ENCODE measurements around the gene IRF9.

The IRF9 gene

DNA sequence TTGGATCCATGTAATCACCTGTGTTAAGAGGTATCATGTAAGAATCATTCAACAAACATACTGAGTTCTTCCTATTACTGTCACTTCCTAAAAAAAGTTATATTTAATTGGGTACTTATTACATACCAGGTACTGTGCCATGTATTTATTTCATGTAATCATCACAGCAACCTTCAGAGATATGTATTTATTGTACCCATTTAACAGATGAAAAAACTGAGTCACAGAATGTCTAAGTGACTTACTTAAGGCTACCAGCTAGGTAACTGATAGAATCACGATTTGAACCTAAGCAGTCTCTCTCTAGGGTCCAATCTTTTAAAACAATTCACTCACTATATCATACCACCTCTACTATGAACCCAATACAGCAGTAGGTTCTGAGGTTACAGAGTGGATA is 16.6 kb upstream of the IRF9 start:
- H3K4me1 Mint-ChIP-seq, result peaks cover 61% of the 10 kb centered on the region
- peaks cover 23% of the 10 kb centered on the region for H3K36me3 Mint-ChIP-seq (ENCODE audit: low read depth)
- no peak for DNase-seq
- no peak overlapping the region for H3K27ac Mint-ChIP-seq
- TF ChIP-seq, protein P1, sequence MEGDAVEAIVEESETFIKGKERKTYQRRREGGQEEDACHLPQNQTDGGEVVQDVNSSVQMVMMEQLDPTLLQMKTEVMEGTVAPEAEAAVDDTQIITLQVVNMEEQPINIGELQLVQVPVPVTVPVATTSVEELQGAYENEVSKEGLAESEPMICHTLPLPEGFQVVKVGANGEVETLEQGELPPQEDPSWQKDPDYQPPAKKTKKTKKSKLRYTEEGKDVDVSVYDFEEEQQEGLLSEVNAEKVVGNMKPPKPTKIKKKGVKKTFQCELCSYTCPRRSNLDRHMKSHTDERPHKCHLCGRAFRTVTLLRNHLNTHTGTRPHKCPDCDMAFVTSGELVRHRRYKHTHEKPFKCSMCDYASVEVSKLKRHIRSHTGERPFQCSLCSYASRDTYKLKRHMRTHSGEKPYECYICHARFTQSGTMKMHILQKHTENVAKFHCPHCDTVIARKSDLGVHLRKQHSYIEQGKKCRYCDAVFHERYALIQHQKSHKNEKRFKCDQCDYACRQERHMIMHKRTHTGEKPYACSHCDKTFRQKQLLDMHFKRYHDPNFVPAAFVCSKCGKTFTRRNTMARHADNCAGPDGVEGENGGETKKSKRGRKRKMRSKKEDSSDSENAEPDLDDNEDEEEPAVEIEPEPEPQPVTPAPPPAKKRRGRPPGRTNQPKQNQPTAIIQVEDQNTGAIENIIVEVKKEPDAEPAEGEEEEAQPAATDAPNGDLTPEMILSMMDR (IDR thresholded peaks at IDR 0.05), result no peak
- H3K4me3 Mint-ChIP-seq, result no peak overlapping the region
- H3K9me3 Mint-ChIP-seq, result no peaks in the 10 kb centered on the region
- H3K27me3 Mint-ChIP-seq (ENCODE audit: low read depth, poor library complexity), result no peaks in the 10 kb centered on the region

DNA sequence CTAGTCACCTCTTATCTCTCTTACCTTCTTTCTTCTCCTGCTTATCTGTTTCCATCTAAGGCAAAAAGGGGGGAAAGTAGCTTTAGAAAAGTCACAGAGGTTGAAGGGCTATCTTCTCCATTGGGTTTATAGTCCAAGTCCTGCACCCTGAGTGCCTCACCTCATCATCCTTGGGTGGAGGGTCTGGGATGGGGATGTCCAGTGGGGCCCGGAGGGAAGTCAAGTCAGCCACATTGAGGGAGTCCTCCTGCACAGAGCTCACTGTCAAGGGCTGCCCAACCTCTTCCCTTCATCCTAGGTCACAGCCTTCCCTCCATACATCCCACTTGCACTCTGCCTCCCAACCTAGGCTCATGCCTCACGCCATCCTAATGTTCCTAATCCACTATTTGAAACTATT is 15.8 kb upstream of the IRF9 start:
- H3K4me1 Mint-ChIP-seq, result peaks cover 54% of the 10 kb centered on the region
- H3K9me3 Mint-ChIP-seq, result no peaks in the 10 kb centered on the region
- TF ChIP-seq, protein P1 (IDR thresholded peaks at IDR 0.05), result no peak
- no peak overlapping the region for H3K27ac Mint-ChIP-seq
- H3K27me3 Mint-ChIP-seq (ENCODE audit: low read depth, poor library complexity), result no peaks in the 10 kb centered on the region
- no peak for DNase-seq
- peaks cover 22% of the 10 kb centered on the region for H3K36me3 Mint-ChIP-seq (ENCODE audit: low read depth)
- peak overlapping the region; percentile 98 for H3K4me3 Mint-ChIP-seq

DNA sequence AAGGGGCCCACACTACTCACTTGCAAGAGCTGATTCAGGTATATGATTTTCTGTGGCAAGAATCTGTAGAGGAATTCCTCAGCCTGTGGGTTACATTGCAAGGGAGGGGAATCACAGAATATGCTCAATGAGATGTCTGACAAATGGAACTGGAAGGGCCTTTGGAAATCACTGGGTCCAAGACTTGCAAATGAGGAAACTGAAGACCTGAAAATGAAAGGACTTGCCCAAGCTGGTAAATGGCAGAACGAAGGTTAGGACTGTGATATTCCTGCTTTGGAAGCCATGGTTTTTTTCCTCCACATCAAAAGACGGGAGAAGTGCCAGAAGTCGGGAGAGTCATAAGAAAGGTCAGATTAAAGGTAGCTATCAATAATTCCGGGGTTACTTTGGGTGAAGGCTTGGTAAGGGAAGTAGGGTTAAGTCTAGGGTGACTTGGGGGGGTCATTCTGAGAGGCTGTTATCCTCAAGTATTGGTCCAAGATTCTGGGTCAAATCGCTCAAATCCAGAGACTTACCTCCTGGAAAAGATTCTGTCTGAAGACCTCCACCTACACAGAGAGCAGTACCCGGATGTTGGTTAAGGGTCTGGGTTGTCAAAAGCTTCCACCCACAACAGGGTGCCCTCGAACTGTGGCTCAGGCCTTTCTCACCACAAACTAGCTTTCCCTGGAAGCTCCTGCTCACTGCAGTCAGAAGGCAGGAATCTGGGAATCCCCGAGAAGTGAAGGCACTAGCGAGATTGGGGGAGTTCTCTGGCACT is 15.2 kb upstream of the IRF9 start:
- H3K36me3 Mint-ChIP-seq (ENCODE audit: low read depth), result peaks cover 28% of the 10 kb centered on the region
- no peak for DNase-seq
- H3K27ac Mint-ChIP-seq, result peak overlapping the region; percentile 80

DNA sequence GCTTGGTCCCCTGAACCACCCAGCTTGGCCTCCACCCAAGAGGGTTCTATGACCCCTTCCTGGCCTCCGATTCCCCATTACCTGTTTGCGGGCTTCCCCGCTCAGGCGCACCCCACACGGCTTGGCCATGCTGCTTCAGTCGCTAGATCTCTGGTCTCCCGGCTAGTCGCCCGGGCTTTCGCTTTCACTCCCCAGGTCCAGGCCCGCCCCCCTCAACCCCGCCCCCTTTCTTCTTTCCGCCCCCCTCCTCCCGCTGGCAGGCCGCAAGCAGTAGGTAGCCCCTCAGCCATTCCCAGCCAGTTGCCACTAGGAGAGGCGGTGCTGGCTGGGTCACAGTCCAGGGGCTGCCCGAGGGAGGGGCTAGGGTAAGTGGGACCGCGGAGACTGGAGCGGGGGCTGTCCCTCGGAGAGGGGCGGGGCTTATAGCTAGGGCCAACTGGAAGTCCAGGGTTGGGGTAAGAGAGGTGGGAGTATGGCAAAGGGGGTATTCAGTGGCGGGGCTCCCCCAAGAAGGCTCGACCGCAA is 14.6 kb upstream of the IRF9 start, which contains the start of gene PSME2:
Gene PSME2, minus strand, starts transcription at position 158 of the 525 bp plus-strand sequence. Its CDS starts 29 bp downstream, at position 129.
- TF ChIP-seq, protein P1 (IDR thresholded peaks at IDR 0.05), result no peak
- peak within 1 kb of the TSS; percentile 98 for H3K4me3 Mint-ChIP-seq
- peaks cover 51% of the 10 kb centered on the region for H3K4me1 Mint-ChIP-seq
- no peaks in the 10 kb centered on the region for H3K9me3 Mint-ChIP-seq
- peak within 1 kb of the TSS; percentile 93 for H3K27ac Mint-ChIP-seq
- DNase-seq, result peak; percentile 97
- H3K27me3 Mint-ChIP-seq (ENCODE audit: low read depth, poor library complexity), result no peaks in the 10 kb centered on the region
- peaks cover 34% of the 10 kb centered on the region for H3K36me3 Mint-ChIP-seq (ENCODE audit: low read depth)

More for the DNA sequence above, 15.2 kb upstream of the IRF9 start:
- Mint-ChIP-seq H3K9me3 (no peaks in the 10 kb centered on the region), H3K27me3 (ENCODE audit: low read depth, poor library complexity) (no peaks in the 10 kb centered on the region), H3K4me1 (peaks cover 52% of the 10 kb centered on the region), H3K4me3 (peak overlapping the region; percentile 98)
- TF ChIP-seq, protein P1 (IDR thresholded peaks at IDR 0.05), result no peak

DNA sequence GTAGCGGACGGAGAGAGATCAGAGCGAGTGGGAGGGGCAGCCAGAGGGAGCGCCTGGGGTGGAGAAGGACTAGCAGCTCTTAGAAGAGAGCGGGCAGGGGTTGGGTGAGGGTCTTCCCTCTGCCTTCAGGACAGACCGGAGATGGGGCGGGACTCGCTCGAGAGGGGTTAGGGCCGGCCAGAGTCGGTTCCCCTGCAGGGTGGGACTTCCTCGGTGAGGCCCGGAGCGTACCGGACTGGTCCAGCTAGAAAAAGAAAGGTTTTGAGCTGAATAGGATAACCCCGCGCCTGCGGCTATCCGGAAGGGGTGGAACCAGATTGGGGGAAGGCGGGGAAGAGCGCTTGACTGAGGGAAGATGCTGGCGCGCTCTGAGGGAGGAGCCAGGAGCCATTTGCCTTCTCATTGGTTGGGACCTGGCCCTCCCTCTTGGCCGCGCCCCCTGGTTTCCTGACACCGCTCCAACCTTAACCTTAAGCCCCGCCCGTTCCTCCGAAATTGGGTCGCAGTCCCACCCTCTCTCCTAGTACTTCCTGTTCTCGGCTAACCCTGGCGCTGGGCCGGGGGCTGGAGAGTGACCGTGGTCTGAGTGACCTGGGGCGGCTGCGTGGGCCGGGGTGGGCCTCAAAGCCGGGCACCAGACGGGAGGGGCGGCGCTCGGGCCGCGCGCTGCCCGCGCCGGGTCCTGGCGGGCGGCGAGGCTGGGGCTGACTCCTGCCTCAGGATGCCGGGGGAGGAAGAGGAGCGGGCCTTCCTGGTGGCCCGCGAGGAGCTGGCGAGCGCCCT is 13.9 kb upstream of the IRF9 start, which contains the start of gene RNF31:
Gene RNF31, plus strand, starts transcription at position 521 of the 783 bp plus-strand sequence. Its CDS starts 201 bp downstream, at position 722.
- Mint-ChIP-seq H3K36me3 (ENCODE audit: low read depth) (peaks cover 39% of the 10 kb centered on the region), H3K27ac (peak within 1 kb of the TSS; percentile 93), H3K9me3 (no peaks in the 10 kb centered on the region), H3K4me1 (peaks cover 47% of the 10 kb centered on the region), H3K27me3 (ENCODE audit: low read depth, poor library complexity) (no peaks in the 10 kb centered on the region), H3K4me3 (peak within 1 kb of the TSS; percentile 98)
- peak; percentile 97 for DNase-seq
- TF ChIP-seq, protein P1 (IDR thresholded peaks at IDR 0.05), result no peak
